GDM1 (cell line): ENCODE data around the gene CMIP.

Experiments
- DNase-seq: peaks from one replicate; lab custom pipeline; 2025; lab: John Stamatoyannopoulos, UW

Gene CMIP

GRCh38 chr16:81447383-81448101 is 2.9 kb downstream of the CMIP start:
- DNase-seq, result no peak

DNA sequence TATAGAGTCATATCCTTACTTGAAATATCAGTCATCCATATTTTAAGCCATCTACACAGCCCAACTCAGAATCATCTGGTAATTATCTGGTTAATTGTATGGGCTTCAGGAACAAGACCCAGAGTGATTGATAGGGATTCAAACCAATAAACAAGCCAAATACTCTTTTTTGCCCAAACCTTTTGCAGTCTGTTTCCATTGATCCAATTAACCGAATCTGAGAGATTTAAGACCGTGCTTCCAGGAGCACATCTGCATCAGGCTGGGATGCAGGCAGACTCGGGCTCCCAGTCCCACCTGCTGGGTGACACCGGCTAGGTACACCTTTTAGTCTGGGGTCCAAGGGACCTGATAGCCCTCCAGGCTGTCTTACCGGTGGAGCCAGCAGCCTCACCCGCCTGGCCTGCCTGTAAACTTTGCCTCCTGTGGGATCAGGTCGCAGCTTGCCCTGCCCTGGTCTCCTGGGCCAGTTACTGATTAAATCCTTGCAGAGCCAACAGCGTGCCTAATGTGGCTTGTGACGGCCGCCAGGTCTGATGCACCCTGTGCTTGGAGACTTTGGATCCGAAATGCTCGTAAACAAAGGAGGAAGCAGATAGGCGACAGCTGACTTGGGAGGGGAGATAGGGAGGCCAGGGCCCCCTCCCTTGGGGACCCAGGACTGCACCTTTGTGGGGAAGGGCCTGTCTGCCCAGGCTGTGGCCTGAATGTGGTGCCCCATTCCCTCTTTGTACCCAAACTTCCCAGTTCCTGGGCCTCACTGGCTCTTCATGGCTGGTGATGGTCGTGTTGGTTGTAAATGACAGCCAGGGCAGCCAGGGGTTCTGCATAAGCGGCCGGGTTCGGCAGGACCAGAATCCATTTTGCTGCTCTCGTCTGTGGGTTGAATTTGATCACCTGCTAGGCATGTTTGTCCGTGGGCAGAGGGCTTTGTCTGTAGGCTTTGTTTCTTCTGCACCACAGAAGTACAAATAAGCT is 3.8 kb downstream of the CMIP start:
- DNase-seq, result no peak

- no peak for DNase-seq
Observed at GRCh38 chr16:81449241-81449640, 4.6 kb downstream of the CMIP start.

DNA sequence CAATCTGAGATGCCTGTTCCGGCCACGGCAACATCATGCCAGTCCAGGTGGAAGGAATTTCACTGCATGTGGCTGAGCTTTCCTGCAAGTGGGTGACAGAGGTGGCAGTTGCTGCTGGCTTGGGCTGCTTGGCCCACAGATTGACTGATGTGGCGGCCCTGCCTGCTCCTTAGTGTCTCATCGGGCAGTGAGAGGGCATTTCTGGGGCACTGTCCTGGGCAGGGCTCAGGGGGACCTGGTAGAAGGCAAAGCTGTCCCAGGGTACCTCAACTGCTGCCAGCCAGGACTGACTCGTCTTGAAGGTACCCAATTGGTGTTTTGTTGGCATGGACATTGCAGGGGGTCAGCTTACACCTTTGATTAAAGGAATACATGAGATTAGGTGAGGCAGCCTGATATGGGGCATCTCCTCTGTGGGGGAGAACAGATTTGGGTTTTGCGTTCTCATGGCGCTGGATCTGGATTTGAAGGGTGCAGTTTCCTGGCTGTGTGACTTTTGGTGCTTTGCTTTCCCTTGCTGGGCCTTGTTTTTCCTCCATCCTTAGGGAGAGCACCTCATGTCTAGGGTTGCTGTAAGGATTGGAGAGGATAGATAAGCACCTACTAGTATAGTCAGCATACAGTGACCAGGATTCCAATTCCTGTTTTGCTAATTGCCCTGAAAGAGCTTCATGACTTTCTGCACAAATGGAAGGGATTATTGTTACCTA is 5.4 kb downstream of the CMIP start:
- DNase-seq, result no peak

DNA sequence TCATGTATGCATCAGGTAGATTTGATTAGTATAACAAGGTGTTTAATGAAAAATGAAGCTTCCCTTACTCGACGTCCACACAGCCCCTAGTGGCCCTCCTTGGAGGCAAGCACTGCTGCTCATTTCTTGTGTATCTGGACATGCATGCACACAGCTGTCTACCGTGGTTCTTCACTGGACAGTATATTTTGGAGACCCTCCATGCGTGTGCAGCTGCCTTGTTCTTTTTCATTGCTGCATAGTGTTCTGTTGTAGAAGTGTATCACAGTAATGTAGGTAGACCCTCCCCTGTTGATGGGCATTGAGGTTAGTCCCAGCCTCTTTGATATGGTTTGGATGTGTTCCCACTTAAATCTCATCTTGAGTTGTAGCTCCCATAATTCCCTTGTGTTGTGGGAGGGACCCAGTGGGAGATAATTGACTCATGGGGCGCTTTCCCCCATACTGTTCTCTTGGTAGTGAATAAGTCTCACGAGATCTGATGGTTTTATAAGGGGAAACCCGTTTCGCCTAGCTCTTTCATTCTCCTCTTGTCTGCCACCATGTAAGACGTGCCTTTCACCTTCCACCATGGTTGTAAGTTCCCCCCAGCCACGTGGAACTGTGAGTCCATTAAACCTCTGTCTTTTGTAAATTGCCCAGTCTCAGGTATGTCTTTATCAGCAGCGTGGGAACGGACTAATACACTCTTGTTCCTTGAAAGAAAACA is 6.3 kb downstream of the CMIP start:
- DNase-seq, result no peak

DNA sequence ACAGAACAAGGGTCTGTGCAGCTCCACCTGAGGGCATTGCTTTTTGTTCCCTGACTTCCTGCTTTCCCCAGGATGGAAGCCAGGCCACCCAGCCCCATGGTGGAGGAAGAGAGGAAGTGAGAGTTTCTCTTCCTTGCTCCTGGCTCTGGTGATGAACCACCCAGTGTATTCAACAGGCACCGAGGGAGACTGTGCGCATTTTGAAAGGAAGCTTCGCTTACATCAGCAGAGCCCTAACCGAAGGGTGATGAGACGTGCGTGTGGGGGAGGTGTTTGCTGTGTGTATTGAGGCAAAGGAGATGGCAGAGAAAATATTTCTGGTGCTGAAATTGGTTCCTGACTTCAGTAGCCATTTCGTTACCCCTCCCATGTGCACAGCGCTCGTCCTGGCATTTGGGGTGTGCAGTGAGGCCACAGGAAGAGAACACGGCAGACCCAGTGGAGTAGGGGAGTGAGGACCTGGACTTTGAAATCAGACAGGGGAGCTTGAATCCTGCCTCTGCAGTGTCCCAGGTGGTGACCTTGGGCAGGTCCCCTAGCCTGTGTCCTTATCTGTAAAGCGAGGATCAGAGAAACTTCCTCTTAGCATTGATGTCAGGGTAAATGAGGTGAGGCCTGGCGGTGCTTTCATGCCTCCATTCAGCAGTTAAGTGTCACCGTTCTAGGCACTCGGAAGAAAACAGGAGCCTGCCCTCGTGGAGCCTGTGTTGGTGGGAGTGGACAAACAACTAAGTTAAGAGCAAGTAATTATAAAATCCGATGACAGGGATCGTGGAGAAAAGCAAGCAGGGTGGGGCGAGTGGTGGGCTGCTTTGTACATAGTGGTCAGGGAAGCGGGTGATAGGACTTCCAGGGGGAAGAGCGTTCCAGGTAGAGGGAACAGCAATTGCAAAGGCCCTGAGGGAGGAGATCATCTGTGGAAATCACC is 7.4 kb downstream of the CMIP start:
- DNase-seq, result no peak

DNA sequence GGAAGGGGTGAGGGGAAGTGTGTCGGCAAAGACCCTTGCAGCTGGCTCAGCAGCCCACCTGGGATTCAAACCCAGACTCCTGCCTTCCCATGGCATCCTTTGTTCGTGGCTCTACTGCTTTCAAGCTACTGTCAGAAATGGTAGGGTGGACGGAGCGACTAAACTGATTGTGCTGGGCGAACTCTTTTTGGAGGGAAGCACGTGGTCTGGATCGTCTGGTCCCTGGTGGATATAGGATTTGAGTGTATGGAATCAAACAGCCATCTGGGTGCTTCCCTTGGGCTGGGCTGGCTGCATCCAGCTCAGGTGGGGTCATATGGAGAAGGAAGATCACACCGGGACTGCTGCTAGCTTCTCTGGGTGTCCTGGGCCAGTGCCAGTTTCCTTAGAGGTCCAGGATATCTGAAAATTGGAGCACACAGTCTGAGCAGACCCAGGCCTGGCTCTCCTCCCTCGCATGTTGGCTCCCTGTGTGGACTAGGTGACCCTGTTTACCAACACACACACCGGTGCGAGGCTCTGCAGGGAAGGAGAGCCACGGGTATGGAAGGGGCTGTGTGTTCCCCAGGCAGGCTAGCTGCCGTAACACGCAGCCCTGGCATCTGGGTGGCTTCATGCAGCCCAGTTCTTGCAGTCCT is 8.6 kb downstream of the CMIP start:
- no peak for DNase-seq

DNA sequence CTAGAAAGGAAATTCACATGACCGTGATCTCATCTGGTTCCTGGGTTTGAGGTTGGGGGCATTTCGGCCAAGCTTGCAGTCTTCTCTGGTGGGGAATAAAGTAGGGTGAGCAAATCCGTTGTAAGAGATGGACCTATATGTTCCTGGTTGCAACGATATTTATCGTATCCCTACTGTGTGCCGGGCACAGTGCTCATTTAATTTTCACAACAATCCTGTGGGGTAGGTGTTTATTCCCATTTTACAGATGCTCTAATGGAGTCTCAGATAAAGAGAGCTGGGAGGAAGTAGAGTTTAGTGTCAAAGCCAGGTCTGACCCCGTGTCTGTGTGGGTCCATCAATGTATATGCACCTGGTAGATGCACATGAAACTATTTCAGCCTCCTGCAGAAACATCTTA is 9.4 kb downstream of the CMIP start:
- no peak for DNase-seq

GRCh38 chr16:81455006-81455405 is 10.4 kb downstream of the CMIP start:
- no peak for DNase-seq

DNA sequence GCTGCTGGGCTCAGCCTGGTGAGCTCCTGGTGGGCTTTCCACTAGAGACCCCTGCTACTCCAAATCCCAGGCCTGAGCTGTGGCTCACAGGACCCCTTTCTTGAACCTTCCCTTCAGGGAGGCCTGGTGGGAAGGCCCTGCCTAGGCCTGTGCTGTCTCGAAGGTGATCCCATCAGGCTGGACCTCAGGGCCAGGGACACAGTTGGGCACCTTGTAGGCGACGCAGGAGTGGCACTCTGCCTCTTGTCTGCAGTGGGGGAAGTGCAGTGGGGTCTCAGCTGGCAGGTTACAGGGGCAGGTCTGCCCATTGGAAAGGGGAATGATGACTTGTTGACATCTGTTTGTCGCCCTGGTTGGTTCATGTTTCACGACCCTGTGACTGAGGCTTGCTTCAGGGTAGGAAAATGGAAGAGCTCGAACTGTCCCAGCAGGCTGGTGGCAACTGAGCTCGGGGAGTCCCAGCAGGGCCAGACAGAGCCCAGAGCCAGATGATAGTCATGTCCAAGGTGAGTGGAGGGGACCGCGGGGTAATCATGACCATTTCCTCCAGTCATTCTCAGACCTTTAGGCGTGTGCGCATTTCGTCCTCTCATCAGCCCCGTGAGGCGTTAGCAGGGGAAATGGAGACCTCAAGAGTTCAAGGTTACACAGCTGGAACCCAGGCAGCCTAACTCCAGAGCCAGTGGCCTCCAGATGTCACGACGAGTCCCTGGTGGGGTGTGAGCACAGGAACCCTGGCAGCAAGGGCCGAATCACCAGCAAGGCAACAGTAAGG is 11.3 kb downstream of the CMIP start:
- DNase-seq, result no peak

- no peak for DNase-seq
Observed at GRCh38 chr16:81456523-81457325, 12.1 kb downstream of the CMIP start.

DNA sequence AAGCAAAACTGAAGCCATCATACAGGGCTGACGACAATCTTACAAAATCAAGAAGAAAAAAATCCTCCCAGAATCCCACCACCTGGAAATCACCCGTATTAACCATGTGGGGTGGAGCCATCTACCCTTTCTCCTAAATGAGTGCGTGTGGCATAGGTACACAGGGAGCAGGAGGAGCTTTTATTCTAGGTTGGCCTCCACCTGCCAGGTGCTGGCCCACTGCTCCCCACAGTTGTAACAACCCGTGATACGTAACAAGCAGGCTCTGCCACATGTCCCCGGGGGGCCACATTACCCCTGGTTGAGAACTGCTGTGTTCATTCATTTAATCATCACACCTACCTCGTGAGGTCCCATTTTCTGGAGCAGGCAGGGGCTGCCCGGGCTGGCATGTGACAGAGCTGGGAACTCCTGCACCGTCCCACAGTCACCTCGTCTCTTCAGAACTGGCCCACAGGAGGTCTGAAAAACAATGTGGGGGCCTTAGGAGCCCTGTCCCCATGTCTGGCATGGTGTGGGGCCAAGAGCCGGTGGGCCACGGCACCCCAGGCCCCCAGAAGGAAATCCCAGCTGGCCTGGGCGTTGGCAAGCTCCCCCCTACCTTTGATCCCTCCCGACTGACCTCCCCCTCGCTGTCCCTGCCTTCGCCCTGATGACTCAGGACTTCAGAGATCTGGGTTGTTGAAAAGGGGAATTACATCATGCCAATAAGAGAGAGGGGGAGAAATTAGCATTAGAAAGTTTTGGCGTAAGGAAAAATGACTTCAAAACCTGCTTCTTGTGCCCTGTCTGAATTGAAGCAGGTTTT is 12.9 kb downstream of the CMIP start:
- DNase-seq, result no peak

GRCh38 chr16:81458149-81458669 is 13.6 kb downstream of the CMIP start:
- no peak for DNase-seq

- no peak for DNase-seq
Observed at GRCh38 chr16:81458827-81459598, 14.4 kb downstream of the CMIP start.

- no peak for DNase-seq
Observed at GRCh38 chr16:81460075-81460474, 15.5 kb downstream of the CMIP start.

DNA sequence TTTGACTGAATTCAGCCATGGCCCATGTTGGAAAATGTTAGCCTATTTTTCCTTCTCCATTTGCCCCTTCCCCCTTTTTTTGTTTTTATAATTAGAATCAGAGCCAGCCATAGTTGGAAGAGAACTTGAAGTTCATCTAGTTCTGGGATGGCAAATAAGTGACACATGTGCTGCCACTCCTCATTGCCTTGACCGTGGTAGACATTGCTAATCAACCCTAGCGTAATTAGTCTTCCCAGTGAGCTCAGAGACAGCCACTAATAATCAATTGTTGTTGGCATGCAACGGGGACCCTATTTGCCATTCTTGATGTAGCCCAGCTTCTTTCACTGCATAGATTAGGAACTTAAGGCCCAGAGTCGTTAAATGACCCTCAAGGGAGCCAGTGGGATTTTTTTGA is 16.6 kb downstream of the CMIP start:
- DNase-seq, result no peak

DNA sequence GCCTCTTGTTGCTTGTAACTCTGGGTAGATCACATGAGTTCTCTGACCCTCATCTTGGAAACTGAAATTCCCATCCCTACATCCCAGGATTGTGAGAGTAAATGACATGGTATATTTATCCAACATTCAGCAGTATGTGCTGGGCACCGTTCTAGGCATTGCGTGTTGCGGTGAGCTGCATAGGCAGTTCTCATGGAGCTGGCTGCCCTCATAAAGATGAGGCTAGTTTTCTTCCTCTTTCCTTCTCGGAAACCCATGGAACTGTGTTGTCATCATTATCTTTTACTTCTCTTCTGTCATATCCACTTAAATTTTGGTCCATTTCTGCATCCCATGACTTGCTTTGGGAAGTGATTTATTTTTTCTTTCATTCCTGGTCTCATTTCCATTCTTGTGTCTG is 17.2 kb downstream of the CMIP start:
- DNase-seq, result no peak
